Measurements from ENCODE around the gene DMRTC2.

DMRTC2 gene

GRCh38 chr19:41890936-41891335 lies 46.1 kb downstream of the DMRTC2 start:
- no peak overlapping the region for H3K4me3 ChIP-seq (ENCODE audit: low read length)
- no peak for DNase-seq (ENCODE audit: low read depth)

DNA sequence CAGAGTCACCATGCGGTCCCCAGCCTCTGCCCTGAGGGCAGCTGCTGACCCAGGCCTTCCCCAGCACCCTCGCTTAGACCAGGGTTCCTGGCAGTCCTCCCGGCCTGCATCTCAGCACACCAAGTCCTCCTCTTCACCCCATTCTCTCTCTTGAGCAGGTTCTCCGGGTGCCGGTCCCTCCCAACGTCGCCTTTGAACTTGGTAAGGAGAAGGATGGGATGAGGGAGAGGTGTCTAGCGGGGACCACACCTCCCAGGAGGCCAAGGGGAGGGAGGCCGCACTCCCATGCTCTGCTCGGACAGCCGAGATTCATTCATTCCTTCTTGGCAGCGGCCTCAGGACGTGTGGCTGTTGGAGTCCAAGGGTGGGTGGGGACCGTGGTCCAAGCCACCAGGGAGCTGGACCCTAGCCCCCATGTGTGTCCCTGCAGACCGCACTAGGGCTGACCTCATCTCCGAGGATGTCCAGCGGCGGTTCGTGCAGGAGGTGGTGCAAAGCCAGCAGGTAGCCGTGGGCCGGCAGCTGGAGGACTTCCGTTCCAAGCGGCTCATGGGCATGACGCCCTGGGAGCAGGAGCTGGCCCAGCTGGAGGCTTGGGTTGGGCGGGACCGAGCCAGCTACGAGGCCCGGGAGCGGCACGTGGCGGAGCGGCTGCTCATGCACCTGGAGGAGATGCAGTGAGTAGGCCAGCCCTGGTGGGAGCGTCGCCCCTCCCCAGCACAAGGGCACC lies 47.5 kb downstream of the DMRTC2 start:
- H3K4me3 ChIP-seq (ENCODE audit: low read length), result no peak overlapping the region
- TF ChIP-seq, protein P1, sequence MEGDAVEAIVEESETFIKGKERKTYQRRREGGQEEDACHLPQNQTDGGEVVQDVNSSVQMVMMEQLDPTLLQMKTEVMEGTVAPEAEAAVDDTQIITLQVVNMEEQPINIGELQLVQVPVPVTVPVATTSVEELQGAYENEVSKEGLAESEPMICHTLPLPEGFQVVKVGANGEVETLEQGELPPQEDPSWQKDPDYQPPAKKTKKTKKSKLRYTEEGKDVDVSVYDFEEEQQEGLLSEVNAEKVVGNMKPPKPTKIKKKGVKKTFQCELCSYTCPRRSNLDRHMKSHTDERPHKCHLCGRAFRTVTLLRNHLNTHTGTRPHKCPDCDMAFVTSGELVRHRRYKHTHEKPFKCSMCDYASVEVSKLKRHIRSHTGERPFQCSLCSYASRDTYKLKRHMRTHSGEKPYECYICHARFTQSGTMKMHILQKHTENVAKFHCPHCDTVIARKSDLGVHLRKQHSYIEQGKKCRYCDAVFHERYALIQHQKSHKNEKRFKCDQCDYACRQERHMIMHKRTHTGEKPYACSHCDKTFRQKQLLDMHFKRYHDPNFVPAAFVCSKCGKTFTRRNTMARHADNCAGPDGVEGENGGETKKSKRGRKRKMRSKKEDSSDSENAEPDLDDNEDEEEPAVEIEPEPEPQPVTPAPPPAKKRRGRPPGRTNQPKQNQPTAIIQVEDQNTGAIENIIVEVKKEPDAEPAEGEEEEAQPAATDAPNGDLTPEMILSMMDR (conservative IDR thresholded peaks at IDR 0.05; ENCODE audit: low read depth, low read length), result no peak
- DNase-seq (ENCODE audit: low read depth), result no peak

More at GRCh38 chr19:41890936-41891335, 46.1 kb downstream of the DMRTC2 start:
- TF ChIP-seq, protein P1 (conservative IDR thresholded peaks at IDR 0.05; ENCODE audit: low read depth, low read length), result no peak

DNA sequence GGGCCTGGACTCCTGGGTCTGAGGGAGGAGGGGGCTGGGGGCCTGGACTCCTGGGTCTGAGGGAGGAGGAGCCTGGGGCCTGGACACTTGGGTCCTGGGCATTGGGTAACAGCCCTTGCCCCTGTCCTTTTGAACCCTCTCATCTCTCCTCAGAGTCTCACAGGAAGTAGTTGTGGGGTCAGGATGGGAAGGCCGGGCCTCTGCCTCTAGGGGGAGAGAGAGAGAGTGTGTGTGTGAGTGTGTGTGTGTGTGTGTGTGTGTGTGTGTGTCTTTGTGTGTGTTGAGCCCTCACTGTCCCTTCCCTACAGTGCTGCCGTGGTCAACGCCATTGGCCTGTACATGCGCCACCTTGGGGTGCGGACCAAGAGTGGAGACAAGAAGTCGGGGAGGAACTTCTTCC lies 49.1 kb downstream of the DMRTC2 start:
- DNase-seq (ENCODE audit: low read depth), result no peak
- H3K4me3 ChIP-seq (ENCODE audit: low read length), result no peak overlapping the region
- TF ChIP-seq, protein P1 (conservative IDR thresholded peaks at IDR 0.05; ENCODE audit: low read depth, low read length), result peak; percentile 10

- H3K4me3 ChIP-seq (ENCODE audit: low read length), result no peak overlapping the region
- no peak for DNase-seq (ENCODE audit: low read depth)
- TF ChIP-seq, protein P1 (conservative IDR thresholded peaks at IDR 0.05; ENCODE audit: low read depth, low read length), result no peak
Measured at GRCh38 chr19:41894350-41894749, 49.5 kb downstream of the DMRTC2 start.

GRCh38 chr19:41895745-41896580 lies 51.1 kb downstream of the DMRTC2 start:
- TF ChIP-seq, protein P1 (conservative IDR thresholded peaks at IDR 0.05; ENCODE audit: low read depth, low read length), result peak; percentile 31
- no peak for DNase-seq (ENCODE audit: low read depth)
- no peak overlapping the region for H3K4me3 ChIP-seq (ENCODE audit: low read length)

DNA sequence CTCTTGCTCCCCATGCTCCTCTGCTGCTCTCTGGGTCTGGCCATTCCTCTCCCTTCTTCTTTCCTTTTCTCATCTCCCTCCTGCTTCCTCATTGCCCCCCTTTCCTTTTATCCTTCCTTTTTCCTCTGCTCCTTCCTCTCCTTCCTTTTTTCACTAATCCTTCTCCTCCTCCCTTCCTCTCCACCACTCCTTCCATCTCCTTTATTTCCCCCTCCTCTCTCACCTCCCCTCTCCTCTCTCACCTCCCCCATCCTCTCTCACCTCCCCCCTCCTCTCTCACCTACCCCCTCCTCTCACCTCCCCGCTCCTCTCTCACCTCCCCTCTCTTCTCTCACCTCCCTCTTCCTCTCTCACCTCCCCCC lies 51.7 kb downstream of the DMRTC2 start:
- H3K4me3 ChIP-seq (ENCODE audit: low read length), result no peak overlapping the region
- no peak for DNase-seq (ENCODE audit: low read depth)
- TF ChIP-seq, protein P1 (conservative IDR thresholded peaks at IDR 0.05; ENCODE audit: low read depth, low read length), result no peak
